ENCODE data around the gene GPR161. TPM values are rescaled to one million over a fixed set of nuclear protein-coding genes. Genes with fewer than 3 reads are reported as not detected.

GPR161 gene
- polyA plus RNA-seq, 1 donor (not counting 4 experiments of a cell fraction or from before 2014, with no cell fraction given) = 7.8 TPM

DNA sequence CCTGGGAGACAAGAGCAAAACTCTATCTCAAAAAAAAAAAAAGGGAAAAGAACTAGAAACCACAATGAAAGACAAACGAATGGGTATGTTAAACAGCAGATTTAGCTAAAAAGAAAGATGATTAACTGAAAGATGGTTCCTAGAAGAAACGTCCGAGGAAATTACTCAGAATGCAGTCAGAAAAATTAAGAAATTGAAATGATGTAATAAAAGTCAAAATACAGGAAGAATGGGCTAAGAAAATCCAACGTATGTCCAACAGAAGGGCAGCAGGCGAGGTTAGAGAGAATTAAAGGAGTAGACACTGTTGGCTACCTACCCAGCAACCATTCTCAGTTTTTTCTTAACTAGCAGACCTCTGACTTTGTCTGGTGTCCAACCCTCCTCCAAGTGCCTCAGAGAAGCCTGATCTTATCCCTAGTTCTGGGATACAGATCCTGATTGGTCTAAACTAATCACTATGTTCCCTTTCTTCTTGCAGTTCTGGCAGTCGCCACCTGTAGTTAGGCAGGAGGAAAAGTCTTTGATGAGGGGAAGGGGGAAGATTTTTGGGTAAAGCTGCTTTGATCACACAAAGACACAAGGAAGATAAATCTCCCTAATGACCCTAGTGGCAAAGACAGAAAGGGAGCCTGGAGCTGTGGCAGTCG is 25.7 kb downstream of the GPR161 start:
- H3K27ac ChIP-seq (ENCODE audit: control insufficient read depth, insufficient read depth, low read length) = no peak overlapping the region
- no peak overlapping the region for H3K4me2 ChIP-seq (ENCODE audit: control insufficient read depth, extremely low read depth, insufficient read depth, low read depth, low read length)
- dilution Hi-C loops (cut with MboI; ENCODE audit: extremely low pct_ligation_motif_present, low sequenced_read_pairs) = no loop called here
- no peak overlapping the region for H2AFZ ChIP-seq (ENCODE audit: control insufficient read depth, low read length)
- DNase-seq (ENCODE audit: low read depth, low spot score) (no peak), FAIRE-seq (no peak)
- no peaks in the 10 kb centered on the region for H3K9me1 ChIP-seq (ENCODE audit: control insufficient read depth, extremely low read depth, insufficient read depth, low read length)
- H3K36me3 ChIP-seq (ENCODE audit: control insufficient read depth in 2 of 2, extremely low read depth in 1 of 2, insufficient read depth in 2 of 2, low read length in 2 of 2) = no peaks in the 10 kb centered on the region
- H3K79me2 ChIP-seq (ENCODE audit: control insufficient read depth, insufficient read depth, low read length) = no peaks in the 10 kb centered on the region
- H3K9me3 ChIP-seq (ENCODE audit: control insufficient read depth, low read depth, low read length) = no peaks in the 10 kb centered on the region
- no peak for TF ChIP-seq EZH2 (IDR thresholded peaks at IDR 0.05; ENCODE audit: low read length)
- TF ChIP-seq, protein P1, sequence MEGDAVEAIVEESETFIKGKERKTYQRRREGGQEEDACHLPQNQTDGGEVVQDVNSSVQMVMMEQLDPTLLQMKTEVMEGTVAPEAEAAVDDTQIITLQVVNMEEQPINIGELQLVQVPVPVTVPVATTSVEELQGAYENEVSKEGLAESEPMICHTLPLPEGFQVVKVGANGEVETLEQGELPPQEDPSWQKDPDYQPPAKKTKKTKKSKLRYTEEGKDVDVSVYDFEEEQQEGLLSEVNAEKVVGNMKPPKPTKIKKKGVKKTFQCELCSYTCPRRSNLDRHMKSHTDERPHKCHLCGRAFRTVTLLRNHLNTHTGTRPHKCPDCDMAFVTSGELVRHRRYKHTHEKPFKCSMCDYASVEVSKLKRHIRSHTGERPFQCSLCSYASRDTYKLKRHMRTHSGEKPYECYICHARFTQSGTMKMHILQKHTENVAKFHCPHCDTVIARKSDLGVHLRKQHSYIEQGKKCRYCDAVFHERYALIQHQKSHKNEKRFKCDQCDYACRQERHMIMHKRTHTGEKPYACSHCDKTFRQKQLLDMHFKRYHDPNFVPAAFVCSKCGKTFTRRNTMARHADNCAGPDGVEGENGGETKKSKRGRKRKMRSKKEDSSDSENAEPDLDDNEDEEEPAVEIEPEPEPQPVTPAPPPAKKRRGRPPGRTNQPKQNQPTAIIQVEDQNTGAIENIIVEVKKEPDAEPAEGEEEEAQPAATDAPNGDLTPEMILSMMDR (optimal IDR thresholded peaks at IDR 0.05 in 1 of 3, IDR thresholded peaks at IDR 0.05 in 1 of 3, conservative IDR thresholded peaks at IDR 0.05 in 1 of 3; ENCODE audit: extremely low read depth in 1 of 3, insufficient read depth in 2 of 3, low read length in 3 of 3) = no peak
- H3K4me3 ChIP-seq (ENCODE audit: control insufficient read depth in 2 of 3, extremely low read depth in 1 of 3, insufficient read depth in 2 of 3, low read depth in 1 of 3, low read length in 3 of 3) = no peak overlapping the region
- H4K20me1 ChIP-seq (ENCODE audit: control insufficient read depth, extremely low read depth, insufficient read depth, low read length) = no peaks in the 10 kb centered on the region
- H3K27me3 ChIP-seq (ENCODE audit: control insufficient read depth, extremely low read depth, insufficient read depth, low read length) = no peaks in the 10 kb centered on the region
- H3K4me1 ChIP-seq (ENCODE audit: control insufficient read depth, extremely low read depth, insufficient read depth, low read length) = peaks cover 10% of the 10 kb centered on the region
- H3K9ac ChIP-seq (ENCODE audit: control insufficient read depth, extremely low read depth, insufficient read depth, low read length) = no peak overlapping the region

DNA sequence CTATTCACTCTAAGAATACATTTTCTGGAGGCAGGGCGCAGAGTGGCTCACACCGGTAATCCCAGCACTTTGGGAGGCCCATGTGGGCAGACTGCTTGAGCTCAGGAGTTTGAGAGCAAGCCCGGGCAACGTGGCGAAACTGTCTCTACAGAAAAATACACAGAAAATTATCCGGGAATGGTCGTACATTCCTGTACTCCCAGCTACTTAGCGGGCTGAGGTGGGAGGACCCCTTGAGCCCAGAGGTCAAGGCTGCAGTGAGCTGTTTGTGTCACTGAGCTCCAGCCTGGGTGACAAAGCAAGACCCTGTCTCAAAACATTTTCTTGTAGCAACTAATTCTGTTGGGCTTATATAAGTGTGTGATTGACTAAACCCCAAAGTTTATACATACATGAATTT is 30.5 kb downstream of the GPR161 start:
- no peak overlapping the region for H3K4me2 ChIP-seq (ENCODE audit: control insufficient read depth, extremely low read depth, insufficient read depth, low read depth, low read length)
- no peaks in the 10 kb centered on the region for H3K9me1 ChIP-seq (ENCODE audit: control insufficient read depth, extremely low read depth, insufficient read depth, low read length)
- no peak overlapping the region for H3K4me3 ChIP-seq (ENCODE audit: control insufficient read depth in 2 of 3, extremely low read depth in 1 of 3, insufficient read depth in 2 of 3, low read depth in 1 of 3, low read length in 3 of 3)
- H3K79me2 ChIP-seq (ENCODE audit: control insufficient read depth, insufficient read depth, low read length) = no peaks in the 10 kb centered on the region
- FAIRE-seq (no peak), DNase-seq (ENCODE audit: low read depth, low spot score) (no peak)
- no peaks in the 10 kb centered on the region for H3K9me3 ChIP-seq (ENCODE audit: control insufficient read depth, low read depth, low read length)
- no peak overlapping the region for H3K9ac ChIP-seq (ENCODE audit: control insufficient read depth, extremely low read depth, insufficient read depth, low read length)
- no peaks in the 10 kb centered on the region for H3K27me3 ChIP-seq (ENCODE audit: control insufficient read depth, extremely low read depth, insufficient read depth, low read length)
- H4K20me1 ChIP-seq (ENCODE audit: control insufficient read depth, extremely low read depth, insufficient read depth, low read length) = no peaks in the 10 kb centered on the region
- H3K36me3 ChIP-seq (ENCODE audit: control insufficient read depth in 2 of 2, extremely low read depth in 1 of 2, insufficient read depth in 2 of 2, low read length in 2 of 2) = peaks cover 0 to 2% of the 10 kb centered on the region in 2 experiments
- TF ChIP-seq, protein P1 (optimal IDR thresholded peaks at IDR 0.05 in 1 of 3, IDR thresholded peaks at IDR 0.05 in 1 of 3, conservative IDR thresholded peaks at IDR 0.05 in 1 of 3; ENCODE audit: extremely low read depth in 1 of 3, insufficient read depth in 2 of 3, low read length in 3 of 3) = no peak
- TF ChIP-seq EZH2 (IDR thresholded peaks at IDR 0.05; ENCODE audit: low read length) = no peak
- no peak overlapping the region for H2AFZ ChIP-seq (ENCODE audit: control insufficient read depth, low read length)
- no peak overlapping the region for H3K27ac ChIP-seq (ENCODE audit: control insufficient read depth, insufficient read depth, low read length)
- no peaks in the 10 kb centered on the region for H3K4me1 ChIP-seq (ENCODE audit: control insufficient read depth, extremely low read depth, insufficient read depth, low read length)
- dilution Hi-C loops (cut with MboI; ENCODE audit: extremely low pct_ligation_motif_present, low sequenced_read_pairs) = no loop called here
